IPS-15b (cell line): ENCODE data around the gene GNAI1.

Experiments used
- H3K27me3 ChIP-seq: one replicate; pipeline ENCODE4 v1.6.1; 2013; ENCODE audit warnings: low read length; ENCODE audit not compliant: control insufficient read depth, insufficient read depth
- H3K36me3 ChIP-seq: one replicate; pipeline ENCODE4 v1.6.1; 2013; ENCODE audit warnings: low read length; ENCODE audit not compliant: control insufficient read depth, insufficient read depth
- H3K4me1 ChIP-seq: one replicate; pipeline ENCODE4 v1.6.1; 2013; ENCODE audit warnings: mild to moderate bottlenecking, low read length; ENCODE audit not compliant: control insufficient read depth, insufficient read depth
- H3K4me3 ChIP-seq: one replicate; pipeline ENCODE4 v1.5.1; 2013; ENCODE audit warnings: low read depth, low read length
- H3K9ac ChIP-seq: one replicate; pipeline ENCODE4 v1.6.1; 2013; ENCODE audit warnings: low read depth, mild to moderate bottlenecking, low read length
- H3K9me3 ChIP-seq: one replicate; pipeline ENCODE4 v1.6.1; 2013; ENCODE audit warnings: mild to moderate bottlenecking, low read length; ENCODE audit not compliant: control insufficient read depth, insufficient read depth

The GNAI1 gene

DNA sequence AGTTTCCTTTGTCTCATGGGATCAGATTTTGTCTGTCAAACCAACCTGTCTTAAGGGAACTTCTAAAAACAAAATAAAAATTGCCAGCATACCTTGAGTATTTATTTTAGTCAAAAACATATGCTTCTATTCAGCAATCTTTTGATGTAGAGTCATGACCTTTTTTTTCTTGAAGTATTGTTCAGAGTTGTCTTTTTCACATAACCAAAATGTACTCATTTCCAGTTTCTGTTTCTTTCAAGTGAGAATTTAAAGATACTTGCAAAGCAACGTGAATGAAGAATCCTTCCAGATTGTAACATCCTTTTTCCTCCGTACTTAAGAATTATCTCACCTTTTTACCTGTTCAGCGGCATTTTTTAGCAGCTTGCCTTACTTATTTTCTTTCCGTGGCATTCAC lies 37.8 kb downstream of the GNAI1 start:
- no peaks in the 10 kb centered on the region for H3K36me3 ChIP-seq
- H3K4me3 ChIP-seq: no peak overlapping the region
- H3K27me3 ChIP-seq: no peaks in the 10 kb centered on the region
- no peak overlapping the region for H3K9ac ChIP-seq
- H3K9me3 ChIP-seq: no peaks in the 10 kb centered on the region
- H3K4me1 ChIP-seq: peaks cover 7% of the 10 kb centered on the region

GRCh38 chr7:80175744-80176143 lies 41.1 kb downstream of the GNAI1 start:
- H3K9ac ChIP-seq: no peak overlapping the region
- H3K4me1 ChIP-seq: peaks cover 7% of the 10 kb centered on the region

GRCh38 chr7:80181411-80181810 lies 46.8 kb downstream of the GNAI1 start:
- H3K36me3 ChIP-seq: no peaks in the 10 kb centered on the region

More at GRCh38 chr7:80175744-80176143, 41.1 kb downstream of the GNAI1 start:
- no peaks in the 10 kb centered on the region for H3K36me3 ChIP-seq
- H3K9me3 ChIP-seq: no peaks in the 10 kb centered on the region
- no peak overlapping the region for H3K4me3 ChIP-seq
- no peaks in the 10 kb centered on the region for H3K27me3 ChIP-seq

DNA sequence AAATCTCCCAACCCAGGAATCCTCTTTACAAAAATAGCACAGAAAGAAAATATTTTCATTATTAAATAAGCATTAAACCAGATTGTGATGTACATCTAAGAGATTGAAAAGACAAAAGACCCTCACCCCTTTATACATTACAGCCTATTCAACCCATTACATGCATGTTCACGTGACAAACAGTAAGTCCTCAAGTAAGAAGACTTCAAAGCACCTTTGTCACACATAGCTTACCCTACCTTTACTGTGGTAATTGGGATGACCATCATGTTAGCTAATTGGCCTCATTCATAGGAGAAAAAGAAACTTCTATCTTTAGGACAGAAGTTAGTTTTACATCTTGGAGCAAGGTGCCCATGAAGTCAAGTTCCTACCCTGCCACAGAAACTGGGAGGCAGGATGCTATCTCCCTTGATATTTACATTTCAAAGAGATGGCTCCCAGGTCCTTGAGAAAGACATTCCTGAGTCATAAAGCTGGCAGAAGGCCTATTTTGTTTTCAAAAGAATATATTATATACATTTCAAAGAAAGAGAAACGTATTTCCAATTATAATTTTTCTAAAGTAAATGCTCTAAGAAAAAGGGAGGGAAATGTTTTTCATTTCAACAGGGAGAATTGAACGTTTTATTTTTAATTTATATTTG lies 48.1 kb downstream of the GNAI1 start:
- Histone ChIP-seq H3K9me3 (no peaks in the 10 kb centered on the region), H3K9ac (no peak overlapping the region), H3K27me3 (no peaks in the 10 kb centered on the region), H3K4me1 (peaks cover 39% of the 10 kb centered on the region), H3K4me3 (no peak overlapping the region), H3K36me3 (no peaks in the 10 kb centered on the region)

More at GRCh38 chr7:80181411-80181810, 46.8 kb downstream of the GNAI1 start:
- Histone ChIP-seq H3K4me1 (peaks cover 26% of the 10 kb centered on the region), H3K27me3 (no peaks in the 10 kb centered on the region), H3K9me3 (no peaks in the 10 kb centered on the region), H3K9ac (no peak overlapping the region), H3K4me3 (no peak overlapping the region)

DNA sequence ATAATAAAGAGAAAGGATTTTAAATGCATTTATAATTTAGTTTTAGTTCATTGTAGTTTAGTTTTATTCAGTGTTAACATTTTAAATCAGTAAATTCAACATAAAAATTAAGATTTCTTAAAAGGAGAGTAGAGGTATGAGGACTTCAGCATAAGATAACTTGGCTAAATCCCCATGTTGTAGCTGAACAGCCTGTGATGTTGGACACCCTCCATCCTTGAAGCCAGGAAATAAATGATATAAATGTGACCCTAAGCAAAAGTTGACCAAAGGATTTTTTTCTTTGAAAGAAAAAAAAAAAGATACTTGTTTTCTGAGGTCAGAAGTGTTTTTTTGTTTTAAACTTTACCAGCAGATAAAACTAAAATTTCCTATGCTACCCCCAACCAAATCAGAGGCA lies 48.7 kb downstream of the GNAI1 start:
- Histone ChIP-seq H3K36me3 (no peaks in the 10 kb centered on the region), H3K9ac (no peak overlapping the region), H3K27me3 (no peaks in the 10 kb centered on the region), H3K9me3 (no peaks in the 10 kb centered on the region), H3K4me1 (peaks cover 39% of the 10 kb centered on the region), H3K4me3 (no peak overlapping the region)

DNA sequence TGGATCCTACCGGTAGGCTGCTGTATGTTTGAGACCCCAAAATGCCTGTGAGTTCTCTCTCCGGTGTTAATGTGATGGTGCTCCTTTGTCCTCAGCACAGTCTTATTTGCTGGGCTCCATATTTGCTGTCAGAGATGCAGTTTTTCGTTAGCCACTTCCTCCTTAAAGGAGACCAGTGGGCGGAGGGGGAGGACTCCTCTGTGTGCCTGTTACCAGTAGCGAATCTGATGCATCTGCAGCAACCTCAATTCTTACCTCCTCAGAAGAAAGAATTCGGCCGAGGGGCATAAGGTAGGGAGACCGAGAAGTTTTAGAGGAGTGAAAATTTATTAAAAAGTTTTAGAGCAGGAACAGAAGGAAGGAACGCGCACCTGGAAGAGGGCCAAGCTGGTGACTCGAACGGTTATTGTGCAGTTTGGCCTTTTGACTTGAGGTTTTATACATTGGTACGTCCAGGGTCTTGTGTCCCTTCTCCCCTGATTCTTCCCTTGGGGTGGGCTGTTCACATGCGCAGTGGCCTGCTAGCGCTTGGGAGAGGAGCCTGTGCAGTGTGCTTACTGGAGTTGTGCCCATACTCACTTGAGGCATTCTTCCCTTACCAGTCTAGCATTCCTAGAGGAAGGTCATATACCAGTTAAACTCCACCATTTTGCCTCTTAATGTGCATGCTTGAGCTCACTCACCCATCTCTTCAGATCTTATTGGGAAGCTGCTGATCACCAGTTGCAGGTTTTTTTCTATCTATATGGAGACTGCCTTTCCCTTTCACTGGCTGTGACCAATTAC lies 49.5 kb downstream of the GNAI1 start:
- H3K36me3 ChIP-seq: no peaks in the 10 kb centered on the region
- no peak overlapping the region for H3K9ac ChIP-seq
- H3K9me3 ChIP-seq: no peaks in the 10 kb centered on the region
- H3K27me3 ChIP-seq: no peaks in the 10 kb centered on the region
- peaks cover 39% of the 10 kb centered on the region for H3K4me1 ChIP-seq
- H3K4me3 ChIP-seq: no peak overlapping the region

DNA sequence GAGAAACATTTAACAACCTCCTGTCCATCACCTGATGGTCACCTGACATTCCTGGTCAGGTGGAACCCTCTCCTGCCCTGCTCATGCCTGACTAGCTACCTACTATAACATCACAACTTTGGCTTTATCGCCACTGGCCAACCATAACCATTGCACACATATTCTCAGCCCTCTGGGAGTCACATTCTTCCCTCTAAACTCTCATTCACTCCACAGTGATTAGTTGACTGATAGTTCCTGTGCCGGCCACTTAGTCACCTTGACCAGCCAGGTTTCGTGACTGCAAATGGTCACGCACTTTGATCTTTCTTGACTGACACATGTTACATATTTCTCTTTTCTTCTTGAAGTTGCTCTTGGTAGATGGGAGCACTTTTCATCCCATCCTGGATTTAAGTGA lies 50.1 kb downstream of the GNAI1 start:
- Histone ChIP-seq H3K36me3 (no peaks in the 10 kb centered on the region), H3K4me1 (peaks cover 39% of the 10 kb centered on the region), H3K9ac (no peak overlapping the region), H3K9me3 (no peaks in the 10 kb centered on the region), H3K4me3 (no peak overlapping the region), H3K27me3 (no peaks in the 10 kb centered on the region)

GRCh38 chr7:80185571-80185970 lies 50.9 kb downstream of the GNAI1 start:
- H3K4me3 ChIP-seq: no peak overlapping the region
- H3K36me3 ChIP-seq: no peaks in the 10 kb centered on the region
- H3K9me3 ChIP-seq: no peaks in the 10 kb centered on the region
- H3K27me3 ChIP-seq: no peaks in the 10 kb centered on the region
- peaks cover 39% of the 10 kb centered on the region for H3K4me1 ChIP-seq
- H3K9ac ChIP-seq: no peak overlapping the region

- Histone ChIP-seq H3K9ac (no peak overlapping the region), H3K27me3 (no peaks in the 10 kb centered on the region), H3K36me3 (no peaks in the 10 kb centered on the region), H3K4me1 (peaks cover 39% of the 10 kb centered on the region), H3K4me3 (no peak overlapping the region), H3K9me3 (no peaks in the 10 kb centered on the region)
These were observed 52.1 kb downstream of the GNAI1 start for GRCh38 chr7:80186721-80187120.

- Histone ChIP-seq H3K9me3 (no peaks in the 10 kb centered on the region), H3K4me1 (peaks cover 35% of the 10 kb centered on the region), H3K9ac (no peak overlapping the region), H3K36me3 (no peaks in the 10 kb centered on the region), H3K4me3 (no peak overlapping the region), H3K27me3 (no peaks in the 10 kb centered on the region)
These were observed 52.6 kb downstream of the GNAI1 start for GRCh38 chr7:80187279-80187678.

GRCh38 chr7:80187727-80188126 lies 53.1 kb downstream of the GNAI1 start:
- Histone ChIP-seq H3K27me3 (no peaks in the 10 kb centered on the region), H3K4me3 (no peak overlapping the region), H3K9ac (no peak overlapping the region), H3K36me3 (no peaks in the 10 kb centered on the region), H3K9me3 (no peaks in the 10 kb centered on the region), H3K4me1 (peaks cover 33% of the 10 kb centered on the region)

DNA sequence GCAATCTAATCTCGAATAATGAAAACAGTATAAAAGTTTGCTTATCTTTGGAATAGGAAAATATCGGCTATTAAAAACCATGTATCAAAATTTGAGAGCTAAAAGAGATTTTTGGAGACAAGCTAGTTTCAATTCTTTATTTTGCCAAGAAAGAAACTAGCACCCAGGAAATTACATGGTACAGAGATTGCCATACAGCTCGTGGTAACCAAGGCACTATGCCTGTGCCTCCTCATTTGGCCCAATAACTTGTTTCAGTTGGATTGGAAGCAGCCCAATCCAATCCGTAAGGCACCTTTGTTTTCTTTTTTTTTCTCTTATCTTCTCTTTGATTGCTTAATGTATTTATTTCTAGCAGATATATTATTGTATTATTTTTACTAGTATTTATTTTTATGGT lies 55.0 kb downstream of the GNAI1 start:
- Histone ChIP-seq H3K36me3 (no peaks in the 10 kb centered on the region), H3K4me3 (no peak overlapping the region), H3K4me1 (peaks cover 20% of the 10 kb centered on the region), H3K9ac (no peak overlapping the region), H3K27me3 (no peaks in the 10 kb centered on the region), H3K9me3 (no peaks in the 10 kb centered on the region)
